H9 (cell line): Measurements from ENCODE around the gene RAP1GAP. TPM values are rescaled to one million over a fixed set of nuclear protein-coding genes. Genes with fewer than 3 reads are reported as not detected.

Experiments
- DNase-seq: peaks from one replicate; pipeline ENCODE4 v3.0.0-alpha.2; 2017
- H2AFZ ChIP-seq: one replicate; pipeline ENCODE4 v1.6.1; 2013; ENCODE audit warnings: mild to moderate bottlenecking, low read length, control low read depth, moderate library complexity
- H2AK5ac ChIP-seq: 2 replicates; pipeline ENCODE4 v1.6.1; 2013; ENCODE audit warnings: low read length, control low read depth, mixed read lengths; ENCODE audit not compliant: insufficient read length
- H2BK120ac ChIP-seq: one replicate; pipeline ENCODE4 v1.6.1; 2013; ENCODE audit warnings: low read depth, mild to moderate bottlenecking, low read length, control low read depth, inconsistent platforms; ENCODE audit not compliant: poor library complexity, severe bottlenecking
- H2BK12ac ChIP-seq: 2 replicates; pipeline ENCODE4 v1.6.1; 2013; ENCODE audit warnings: low read length, control low read depth, mixed read lengths, low read depth; ENCODE audit not compliant: insufficient read length
- H2BK15ac ChIP-seq: 2 replicates; pipeline ENCODE4 v1.6.1; 2013; ENCODE audit warnings: low read depth, low read length, control low read depth
- H2BK20ac ChIP-seq: one replicate; pipeline ENCODE4 v1.6.1; 2013; ENCODE audit warnings: low read depth, mild to moderate bottlenecking, low read length, control low read depth, inconsistent platforms; ENCODE audit not compliant: poor library complexity, severe bottlenecking
- H2BK5ac ChIP-seq: 2 replicates; pipeline ENCODE4 v1.6.1; 2013; ENCODE audit warnings: low read length, control low read depth, mixed read lengths; ENCODE audit not compliant: insufficient read length
- H3K14ac ChIP-seq: 2 replicates; pipeline ENCODE4 v1.6.1; 2013; ENCODE audit warnings: low read length, control low read depth; ENCODE audit not compliant: insufficient read depth
- H3K18ac ChIP-seq: 2 replicates; pipeline ENCODE4 v1.6.1; 2013; ENCODE audit warnings: low read depth, mild to moderate bottlenecking, mixed read lengths, low read length, control low read depth; ENCODE audit not compliant: insufficient read length
- H3K23ac ChIP-seq: 2 replicates; pipeline ENCODE4 v1.6.1; 2013; ENCODE audit warnings: low read length, control low read depth, mixed read lengths, low read depth; ENCODE audit not compliant: insufficient read length
- H3K23me2 ChIP-seq: 2 replicates; pipeline ENCODE4 v1.6.1; 2013; ENCODE audit warnings: low read depth, mild to moderate bottlenecking, mixed read lengths, low read length, control low read depth; ENCODE audit not compliant: insufficient read length, poor library complexity, severe bottlenecking
- H3K27ac ChIP-seq: 2 replicates; pipeline ENCODE4 v1.5.1; 2013; ENCODE audit warnings: low read length, control low read depth, mixed read lengths, low read depth; ENCODE audit not compliant: insufficient read length
- H3K27me3 ChIP-seq: 2 replicates; pipeline ENCODE4 v1.6.1; 2013; ENCODE audit warnings: low read length, control low read depth, inconsistent platforms; ENCODE audit not compliant: insufficient read depth
- H3K4ac ChIP-seq: 2 replicates; pipeline ENCODE4 v1.6.1; 2013; ENCODE audit warnings: low read depth, mild to moderate bottlenecking, control low read depth, inconsistent platforms, low read length, moderate library complexity
- H3K4me1 ChIP-seq: 2 replicates; pipeline ENCODE4 v1.6.1; 2013; ENCODE audit warnings: low read length, control low read depth, inconsistent platforms; ENCODE audit not compliant: insufficient read depth
- H3K4me2 ChIP-seq: 2 replicates; pipeline ENCODE4 v1.6.1; 2013; ENCODE audit warnings: low read length, control low read depth, mixed read lengths; ENCODE audit not compliant: insufficient read length, insufficient read depth
- H3K56ac ChIP-seq: 2 replicates; pipeline ENCODE4 v1.6.1; 2013; ENCODE audit warnings: low read depth, mild to moderate bottlenecking, mixed read lengths, low read length, control low read depth; ENCODE audit not compliant: insufficient read length
- H3K79me1 ChIP-seq: 2 replicates; pipeline ENCODE4 v1.6.1; 2013; ENCODE audit warnings: low read depth, mild to moderate bottlenecking, moderate library complexity, low read length, control low read depth, inconsistent platforms; ENCODE audit not compliant: insufficient read depth, poor library complexity, severe bottlenecking
- H3K79me2 ChIP-seq: 2 replicates; pipeline ENCODE4 v1.6.1; 2013; ENCODE audit warnings: low read length, control low read depth, inconsistent platforms; ENCODE audit not compliant: insufficient read depth
- H3K9ac ChIP-seq: 2 replicates; pipeline ENCODE4 v1.6.1; 2013; ENCODE audit warnings: low read length, control low read depth, mixed read lengths; ENCODE audit not compliant: insufficient read length; ENCODE audit errors: extremely low read depth
- H3K9me3 ChIP-seq: one replicate; pipeline ENCODE4 v1.6.1; 2013; ENCODE audit warnings: low read depth, low read length, inconsistent platforms; ENCODE audit not compliant: control insufficient read depth
- H3T11ph ChIP-seq: one replicate; pipeline ENCODE4 v1.6.1; 2013; ENCODE audit warnings: mild to moderate bottlenecking, low read length, control low read depth, inconsistent platforms
- H4K20me1 ChIP-seq: one replicate; pipeline ENCODE4 v1.6.1; 2013; ENCODE audit not compliant: control insufficient read depth, insufficient read length, insufficient read depth
- H4K5ac ChIP-seq: 2 replicates; pipeline ENCODE4 v1.6.1; 2013; ENCODE audit warnings: low read depth, mild to moderate bottlenecking, mixed read lengths, low read length, control low read depth; ENCODE audit not compliant: insufficient read length
- H4K8ac ChIP-seq: replicated peaks from 2 replicates; pipeline ENCODE4 v1.6.1; 2013; ENCODE audit warnings: low read length, control low read depth, mixed read lengths, low read depth; ENCODE audit not compliant: insufficient read length
- H4K91ac ChIP-seq: 2 replicates; pipeline ENCODE4 v1.6.1; 2013; ENCODE audit warnings: low read depth, mild to moderate bottlenecking, moderate library complexity, mixed read lengths, low read length, control low read depth; ENCODE audit not compliant: insufficient read length
- H3K27ac Mint-ChIP-seq, 3 experiments: 2 replicates in 2 of 3; 3 replicates in 1 of 3; pipeline ENCODE4 v1.8.0; 2020 to 2021; ENCODE audit warnings: mixed read lengths in 3 of 3, mild to moderate bottlenecking in 1 of 3, moderate library complexity in 1 of 3
- H3K27me3 Mint-ChIP-seq: 2 replicates; pipeline ENCODE4 v1.8.0; 2021; ENCODE audit warnings: low read depth, mild to moderate bottlenecking, moderate library complexity, mixed read lengths
- H3K36me3 Mint-ChIP-seq, 3 experiments: 2 replicates in 2 of 3; 3 replicates in 1 of 3; pipeline ENCODE4 v1.8.0; 2020 to 2021; ENCODE audit warnings: low read depth in 3 of 3, mixed read lengths in 3 of 3; ENCODE audit not compliant: insufficient read depth in 1 of 3
- H3K4me1 Mint-ChIP-seq, 2 experiments: 2 replicates each; pipeline ENCODE4 v1.8.0; 2020; ENCODE audit warnings: mixed read lengths in 2 of 2
- H3K4me3 Mint-ChIP-seq, 2 experiments: 2 replicates in 1 of 2; 3 replicates in 1 of 2; pipeline ENCODE4 v1.8.0; 2020 to 2021; ENCODE audit warnings: mild to moderate bottlenecking in 2 of 2, mixed read lengths in 2 of 2, moderate library complexity in 1 of 2
- H3K9me3 Mint-ChIP-seq, 2 experiments: 2 replicates in 1 of 2; 3 replicates in 1 of 2; pipeline ENCODE4 v1.8.0; 2020; ENCODE audit warnings: mild to moderate bottlenecking in 2 of 2, mixed read lengths in 2 of 2, moderate library complexity in 1 of 2
- CTCF ChIP-seq: fragments of 200-600 bp; sonication (generic); conservative IDR thresholded peaks from 3 replicates; pipeline ENCODE4 v1.8.0; 2021; ENCODE audit warnings: antibody characterized with exemption, mild to moderate bottlenecking
- WGBS: extraction: QIAGEN DNeasy Blood & Tissue Kit; methylation state at CpG from one replicate; pipeline ENCODE4 v1.1.7; 2013; ENCODE audit warnings: missing lambda C conversion rate, low lambda C conversion rate, mixed read lengths; ENCODE audit not compliant: insufficient read length; ENCODE audit errors: extremely low coverage; 5-methylcytosine and 5-hydroxymethylcytosine counted together
- total RNA-seq: library from RNA; stranded (reverse); gene quantifications from 2 replicates; pipeline ENCODE4 v1.2.1, GENCODE V29; 2021

The RAP1GAP gene
- total RNA-seq, 1 experiment from 2014 or later = 7.9 TPM

- H3K23ac ChIP-seq = no peak overlapping the region
- no peaks in the 10 kb centered on the region; the same call in 1 of the 2 replicates for H3K27me3 ChIP-seq
- no peak overlapping the region for H2BK20ac ChIP-seq
- no CpG with 5 or more reads among the region's 16 CpGs for WGBS
- H3K23me2 ChIP-seq = peaks cover 5% of the 10 kb centered on the region
- H2BK5ac ChIP-seq = no peak overlapping the region
- no peak overlapping the region for H2BK15ac ChIP-seq
- no peak overlapping the region for H3K9ac ChIP-seq
- Mint-ChIP-seq H3K27ac (peak overlapping the region in 1 of 3 experiments; percentile 30; a peak in 1 of 7 replicates), H3K9me3 (no peaks in the 10 kb centered on the region), H3K4me1 (peaks cover 15 to 33% of the 10 kb centered on the region in 2 experiments), H3K27me3 (peaks cover 46% of the 10 kb centered on the region), H3K36me3 (no peaks in the 10 kb centered on the region; a peak in 1 of 7 replicates), H3K4me3 (no peak overlapping the region)
- H3K56ac ChIP-seq = no peak overlapping the region
- H3K4ac ChIP-seq = no peak overlapping the region
- H3T11ph ChIP-seq = no peak overlapping the region
- TF ChIP-seq CTCF = no peak
- no peaks in the 10 kb centered on the region for H3K9me3 ChIP-seq
- no peak overlapping the region for H3K27ac ChIP-seq
- DNase-seq = no peak
- H3K79me2 ChIP-seq = no peaks in the 10 kb centered on the region
- H2BK12ac ChIP-seq = no peak overlapping the region
- H4K8ac ChIP-seq = no peak overlapping the region
- no peak overlapping the region for H3K18ac ChIP-seq
- no peaks in the 10 kb centered on the region for H3K4me1 ChIP-seq
- no peak overlapping the region for H3K14ac ChIP-seq
- no peak overlapping the region for H2AK5ac ChIP-seq
- H3K4me2 ChIP-seq = no peak overlapping the region
- no peaks in the 10 kb centered on the region for H3K79me1 ChIP-seq
- H4K20me1 ChIP-seq = no peaks in the 10 kb centered on the region
- H2AFZ ChIP-seq = no peak overlapping the region
- no peak overlapping the region for H4K91ac ChIP-seq
- H2BK120ac ChIP-seq = no peak overlapping the region
- no peak overlapping the region for H4K5ac ChIP-seq
These were observed 5.0 kb downstream of the RAP1GAP start for GRCh38 chr1:21663951-21664805.
